Upper lobe of left lung (tissue), 6 donors: ENCODE data around the gene OXSR1. TPM values are rescaled to one million over a fixed set of nuclear protein-coding genes. Genes with fewer than 3 reads are reported as not detected.

ENCODE experiments used
- ATAC-seq, 2 donors: fragments of 200-7000 bp; cut with Tn5 transposase; one replicate each; pipeline ENCODE4 v1.9.1; 2022; ENCODE audit warnings: mild to moderate bottlenecking in 2 of 2, moderate library complexity in 2 of 2; ENCODE audit not compliant: low FRiP score in 2 of 2
- DNase-seq, 2 donors: peaks; one replicate each; pipeline ENCODE4 v3.0.0-alpha.2; 2019 to 2020
- H3K27ac ChIP-seq, 4 donors: fragments of 200-600 bp; sonication (generic); one replicate each; pipeline ENCODE4 v1.5.1; 2016 to 2019
- H3K27me3 ChIP-seq, 4 donors: fragments of 200-600 bp; sonication (generic); one replicate each; pipeline ENCODE4 v1.5.1; 2017 to 2019
- H3K36me3 ChIP-seq, 4 donors: fragments of 200-600 bp; sonication (generic); one replicate each; pipeline ENCODE4 v1.5.1; 2016 to 2019
- H3K4me1 ChIP-seq, 4 donors: fragments of 200-600 bp; sonication (generic); one replicate each; pipeline ENCODE4 v1.5.1; 2018 to 2019
- H3K4me3 ChIP-seq, 4 donors: fragments of 200-600 bp; sonication (generic); one replicate each; pipeline ENCODE4 v1.5.1; 2017 to 2019; ENCODE audit warnings: mild to moderate bottlenecking in 2 of 4, moderate library complexity in 1 of 4
- H3K9me3 ChIP-seq, 4 donors: fragments of 200-600 bp; sonication (generic); one replicate each; pipeline ENCODE4 v1.5.1; 2018 to 2019
- EP300 ChIP-seq, 4 donors: sonication (generic); formaldehyde crosslinking; IDR thresholded peaks; one replicate each; pipeline ENCODE4 v1.5.1; 2017; ENCODE audit warnings: antibody characterized with exemption in 4 of 4, control low read depth in 2 of 4
- POLR2A ChIP-seq, 4 donors: fragments of 450-650 bp; IDR thresholded peaks; one replicate each; pipeline ENCODE4 v1.5.1; 2016 to 2017; ENCODE audit warnings: antibody characterized with exemption in 4 of 4, mild to moderate bottlenecking in 2 of 4
- POLR2AphosphoS5 ChIP-seq, 2 donors: sonication (generic); formaldehyde crosslinking; IDR thresholded peaks; one replicate each; pipeline ENCODE4 v1.5.1; 2017; ENCODE audit warnings: antibody characterized with exemption in 2 of 2
- WGBS, 2 donors: methylation state at CpG; one replicate each; pipeline ENCODE4 v1.1.5; 2017 to 2018; 5-methylcytosine and 5-hydroxymethylcytosine counted together
- total RNA-seq, 6 donors: library from RNA; depleted of rRNA in 4 of 6; stranded (reverse); fragments of >200 nt in 4 of 6; gene quantifications; one replicate each; pipeline versions ENCODE4 v1.1.0 to v1.2.1, GENCODE V29; 2016 to 2021
- TF ChIP-seq, protein P1 (sequence below), 6 experiments: fragments of 450-650 bp in 4 of 6; fragments of 200-600 bp in 2 of 6; sonication (generic) in 2 of 6; IDR thresholded peaks; one replicate each; pipeline ENCODE4 v1.5.1; 2016 to 2019; ENCODE audit warnings: antibody characterized with exemption in 6 of 6
- donor health status: DM: no; HTN: no; CAD: no; lungs with moderate emphysema.
- donor health status: DM: no; HTN: yes; CAD: no; lungs with severe emphysema.

Gene OXSR1
- total RNA-seq, 6 donors from 2014 or later: 26.6 to 43.7 (median 31.6) TPM

DNA sequence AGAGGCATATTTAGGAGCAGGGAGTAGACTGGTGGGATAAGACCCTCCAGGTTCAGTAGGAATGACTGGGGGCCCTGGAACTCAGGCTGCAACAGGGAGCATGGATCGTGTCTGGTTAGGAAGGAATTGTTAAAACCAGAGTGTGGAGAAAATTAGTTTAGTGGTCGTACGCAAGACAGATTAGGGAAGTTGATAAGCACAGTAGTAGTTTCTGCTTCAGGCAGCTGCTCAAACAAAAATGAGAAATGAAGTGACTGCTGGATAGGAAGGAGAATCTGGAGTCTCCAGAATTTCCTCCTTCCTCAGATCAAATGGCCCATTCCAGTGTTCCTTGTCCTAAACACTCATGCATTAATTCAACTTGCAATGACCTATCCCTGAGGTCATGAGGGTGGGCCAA lies 15.6 kb upstream of the OXSR1 start:
- DNase-seq: no peak
- ATAC-seq: peak in 1 of 2 donors; percentile 26
- H3K27ac ChIP-seq: peak overlapping the region in 3 of 4 donors; percentile 42 to 68 (median 65)

DNA sequence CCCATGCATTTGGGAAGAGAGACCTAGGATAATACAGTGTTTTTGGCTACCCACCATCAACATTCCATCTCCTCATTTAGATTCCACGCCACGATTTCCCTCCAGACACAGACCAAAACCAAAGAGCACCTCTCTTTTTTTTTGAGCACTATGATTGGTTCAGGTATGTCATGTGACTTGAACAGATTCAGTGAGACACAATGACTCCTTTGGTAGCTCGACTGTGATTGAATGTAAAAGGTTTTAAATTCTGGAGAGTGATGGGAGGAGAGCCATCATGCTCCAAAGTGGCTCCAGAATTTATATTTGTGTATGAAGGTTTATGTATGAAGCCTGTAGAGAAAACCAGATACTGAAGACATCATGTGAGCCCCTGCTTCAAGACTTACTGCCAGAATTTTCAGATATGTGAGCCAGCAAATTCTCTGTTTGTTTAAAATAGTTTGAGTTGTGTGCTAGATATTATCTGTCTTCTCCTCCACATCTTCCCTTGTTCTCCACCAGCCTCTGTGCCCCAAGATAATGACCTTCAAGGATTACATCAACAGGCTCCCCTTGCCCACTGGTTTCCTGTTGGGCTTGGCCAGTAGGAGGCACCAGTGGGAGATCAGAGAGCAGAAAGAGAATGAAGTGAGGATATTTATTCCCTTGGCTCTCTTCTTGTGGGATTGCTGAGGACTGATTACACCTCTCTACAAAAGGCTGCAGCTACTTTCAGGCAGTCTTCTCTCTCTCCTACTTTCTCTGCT lies 14.4 kb upstream of the OXSR1 start:
- no peak overlapping the region for H3K4me3 ChIP-seq
- H3K27ac ChIP-seq: peak overlapping the region; percentile 21 to 72 (median 54)
- 88 to 90% methylated on average over 3 of the region's 3 CpGs for WGBS, 2 donors
- TF ChIP-seq EP300 (IDR thresholded peaks at IDR 0.05): no peak
- TF ChIP-seq POLR2A (IDR thresholded peaks at IDR 0.05): no peak
- no peak for TF ChIP-seq POLR2AphosphoS5 (IDR thresholded peaks at IDR 0.05)
- TF ChIP-seq, protein P1, sequence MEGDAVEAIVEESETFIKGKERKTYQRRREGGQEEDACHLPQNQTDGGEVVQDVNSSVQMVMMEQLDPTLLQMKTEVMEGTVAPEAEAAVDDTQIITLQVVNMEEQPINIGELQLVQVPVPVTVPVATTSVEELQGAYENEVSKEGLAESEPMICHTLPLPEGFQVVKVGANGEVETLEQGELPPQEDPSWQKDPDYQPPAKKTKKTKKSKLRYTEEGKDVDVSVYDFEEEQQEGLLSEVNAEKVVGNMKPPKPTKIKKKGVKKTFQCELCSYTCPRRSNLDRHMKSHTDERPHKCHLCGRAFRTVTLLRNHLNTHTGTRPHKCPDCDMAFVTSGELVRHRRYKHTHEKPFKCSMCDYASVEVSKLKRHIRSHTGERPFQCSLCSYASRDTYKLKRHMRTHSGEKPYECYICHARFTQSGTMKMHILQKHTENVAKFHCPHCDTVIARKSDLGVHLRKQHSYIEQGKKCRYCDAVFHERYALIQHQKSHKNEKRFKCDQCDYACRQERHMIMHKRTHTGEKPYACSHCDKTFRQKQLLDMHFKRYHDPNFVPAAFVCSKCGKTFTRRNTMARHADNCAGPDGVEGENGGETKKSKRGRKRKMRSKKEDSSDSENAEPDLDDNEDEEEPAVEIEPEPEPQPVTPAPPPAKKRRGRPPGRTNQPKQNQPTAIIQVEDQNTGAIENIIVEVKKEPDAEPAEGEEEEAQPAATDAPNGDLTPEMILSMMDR (IDR thresholded peaks at IDR 0.05): no peak
- H3K27me3 ChIP-seq: no peaks in the 10 kb centered on the region
- H3K36me3 ChIP-seq: no peaks in the 10 kb centered on the region
- DNase-seq (no peak), ATAC-seq (no peak)
- peaks cover 0 to 16% (median 11%) of the 10 kb centered on the region in 4 donors for H3K4me1 ChIP-seq
- peaks cover 0 to 4% (median 0%) of the 10 kb centered on the region in 4 donors for H3K9me3 ChIP-seq

More for the DNA sequence above, 15.6 kb upstream of the OXSR1 start:
- Histone ChIP-seq H3K36me3 (no peaks in the 10 kb centered on the region), H3K4me1 (peaks cover 0 to 16% (median 8%) of the 10 kb centered on the region in 4 donors), H3K27me3 (no peaks in the 10 kb centered on the region), H3K9me3 (peaks cover 0 to 4% (median 0%) of the 10 kb centered on the region in 4 donors), H3K4me3 (no peak overlapping the region)
- TF ChIP-seq POLR2A (IDR thresholded peaks at IDR 0.05) (no peak), EP300 (IDR thresholded peaks at IDR 0.05) (no peak), POLR2AphosphoS5 (IDR thresholded peaks at IDR 0.05) (no peak)
- TF ChIP-seq, protein P1 (IDR thresholded peaks at IDR 0.05): no peak
- WGBS, 2 donors: 44 to 49% methylated on average over 3 of the region's 3 CpGs

DNA sequence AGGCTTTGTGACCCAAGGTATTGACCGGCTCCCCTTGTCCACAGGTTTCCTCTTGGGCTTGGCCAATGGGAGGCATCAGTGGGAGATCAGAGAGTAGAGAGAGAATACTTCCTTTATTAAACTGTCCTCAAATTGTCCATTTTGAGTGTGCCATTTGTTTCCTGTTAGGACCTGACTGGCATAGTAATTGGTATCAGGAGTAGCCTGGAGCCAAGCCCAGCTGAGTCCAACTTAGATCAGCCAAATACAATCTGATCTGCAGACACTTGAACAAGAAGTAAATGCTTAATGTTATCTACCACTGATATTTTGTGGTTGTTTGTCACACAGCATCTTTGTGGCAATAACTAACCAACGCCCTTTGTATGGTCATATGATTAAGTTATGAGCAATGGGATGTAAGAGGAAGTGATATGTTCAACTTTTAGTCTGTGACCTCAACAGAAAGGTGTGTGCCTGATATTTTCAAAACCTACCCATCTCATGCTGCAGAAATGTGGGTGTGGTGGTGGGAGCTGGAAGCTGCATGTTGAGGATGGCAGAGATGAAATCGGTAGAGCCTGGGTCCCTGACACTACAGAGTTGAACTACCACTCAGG lies 13.6 kb upstream of the OXSR1 start:
- peak overlapping the region; percentile 21 to 72 (median 54) for H3K27ac ChIP-seq
- WGBS, 2 donors: 71 to 83% methylated on average over 3 of the region's 3 CpGs
- no peaks in the 10 kb centered on the region for H3K36me3 ChIP-seq
- ATAC-seq: peak; percentile 53 to 60
- H3K4me3 ChIP-seq: no peak overlapping the region
- H3K4me1 ChIP-seq: peaks cover 0 to 16% (median 11%) of the 10 kb centered on the region in 4 donors
- no peaks in the 10 kb centered on the region for H3K9me3 ChIP-seq
- H3K27me3 ChIP-seq: no peaks in the 10 kb centered on the region
- DNase-seq: no peak
- TF ChIP-seq POLR2A (IDR thresholded peaks at IDR 0.05) (no peak), EP300 (IDR thresholded peaks at IDR 0.05) (no peak), POLR2AphosphoS5 (IDR thresholded peaks at IDR 0.05) (no peak)
- TF ChIP-seq, protein P1 (IDR thresholded peaks at IDR 0.05): no peak

DNA sequence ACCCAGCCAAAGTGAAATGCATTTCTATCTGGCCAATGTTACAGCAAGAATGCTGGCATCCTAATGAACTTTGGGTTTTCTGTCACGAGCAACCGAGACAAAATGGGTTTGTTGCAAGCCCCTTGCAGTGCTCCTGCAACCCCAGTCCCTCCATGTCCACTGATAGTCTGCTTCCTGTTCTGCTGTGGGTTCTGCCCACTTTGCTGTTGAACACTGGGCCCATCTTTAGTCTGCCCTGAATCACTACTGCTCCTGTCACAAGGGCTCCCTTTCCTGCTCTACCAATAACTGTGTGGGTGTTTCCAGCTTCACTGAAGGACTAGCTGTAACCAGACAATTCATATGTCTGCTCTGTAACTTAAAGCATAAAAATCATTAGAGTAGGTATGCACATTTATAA lies 12.7 kb upstream of the OXSR1 start:
- Histone ChIP-seq H3K27me3 (no peaks in the 10 kb centered on the region), H3K27ac (peak overlapping the region; percentile 1 to 56 (median 31)), H3K4me1 (peaks cover 0 to 16% (median 11%) of the 10 kb centered on the region in 4 donors), H3K4me3 (no peak overlapping the region), H3K36me3 (no peaks in the 10 kb centered on the region), H3K9me3 (no peaks in the 10 kb centered on the region)
- ATAC-seq (peak; percentile 35 to 38), DNase-seq (no peak)
- no peak for TF ChIP-seq POLR2A (IDR thresholded peaks at IDR 0.05)
- no peak for TF ChIP-seq POLR2AphosphoS5 (IDR thresholded peaks at IDR 0.05)
- TF ChIP-seq EP300 (IDR thresholded peaks at IDR 0.05): no peak
- 80 to 93% methylated on average over 1 to 2 of the region's 2 CpGs for WGBS, 2 donors

DNA sequence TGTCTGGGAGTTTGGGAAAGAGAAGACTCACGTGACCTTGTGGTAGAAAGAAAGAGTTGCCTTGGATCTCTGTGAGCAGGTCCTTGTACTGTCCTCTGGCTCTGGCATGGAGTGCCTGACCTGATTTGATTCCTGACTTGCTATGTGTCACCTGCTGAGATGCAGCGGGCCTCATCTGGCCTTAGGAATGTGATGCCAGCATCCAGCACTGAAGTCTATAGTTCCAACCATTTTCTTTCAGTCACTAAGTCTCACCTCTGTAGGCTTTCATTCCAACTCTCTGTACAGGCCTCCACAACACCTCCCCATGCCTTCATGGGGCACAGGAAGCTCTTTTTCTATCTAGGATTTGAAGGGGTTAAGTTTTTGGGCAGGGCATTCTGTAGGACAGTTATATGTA lies 12.1 kb upstream of the OXSR1 start:
- H3K9me3 ChIP-seq: no peaks in the 10 kb centered on the region
- no peak overlapping the region for H3K4me3 ChIP-seq
- H3K4me1 ChIP-seq: peaks cover 0 to 16% (median 11%) of the 10 kb centered on the region in 4 donors
- ATAC-seq (no peak), DNase-seq (no peak)
- H3K27ac ChIP-seq: peak overlapping the region; percentile 1 to 56 (median 30)
- TF ChIP-seq POLR2A (IDR thresholded peaks at IDR 0.05): no peak
- no peak for TF ChIP-seq POLR2AphosphoS5 (IDR thresholded peaks at IDR 0.05)
- TF ChIP-seq, protein P1 (IDR thresholded peaks at IDR 0.05): no peak
- no peak for TF ChIP-seq EP300 (IDR thresholded peaks at IDR 0.05)
- no peaks in the 10 kb centered on the region for H3K36me3 ChIP-seq
- WGBS, 2 donors: 96 to 100% methylated on average over 2 of the region's 2 CpGs
- no peaks in the 10 kb centered on the region for H3K27me3 ChIP-seq
